WTC11 (cell line): ENCODE data around the gene BCL2L1.

Experiments
- CTCF ChIP-seq: fragments of 200-600 bp; IDR thresholded peaks from 2 replicates; pipeline ENCODE4 v1.8.0; 2022; ENCODE audit warnings: antibody characterized with exemption
- EMX1 ChIP-seq: fragments of 250-450 bp; sonication (Bioruptor Pico); IDR thresholded peaks from 2 replicates; pipeline ENCODE4 v1.8.0; 2021; ENCODE audit warnings: mild to moderate bottlenecking
- ETV6 ChIP-seq: sonication (generic); formaldehyde crosslinking; IDR thresholded peaks from 2 replicates; pipeline ENCODE4 v1.8.1; 2022; ENCODE audit warnings: mild to moderate bottlenecking, missing genetic modification reagents
- MAX ChIP-seq: sonication (generic); formaldehyde crosslinking; IDR thresholded peaks from 2 replicates; pipeline ENCODE4 v1.8.0; 2022; ENCODE audit warnings: mild to moderate bottlenecking, missing genetic modification reagents
- NR2C2 ChIP-seq: sonication (generic); formaldehyde crosslinking; IDR thresholded peaks from 2 replicates; pipeline ENCODE4 v1.8.0; 2022; ENCODE audit warnings: mild to moderate bottlenecking, missing genetic modification reagents
- USF1 ChIP-seq: sonication (generic); formaldehyde crosslinking; IDR thresholded peaks from 2 replicates; pipeline ENCODE4 v1.8.0; 2022; ENCODE audit warnings: mild to moderate bottlenecking, missing genetic modification reagents
- ZNF138 ChIP-seq: sonication (generic); formaldehyde crosslinking; conservative IDR thresholded peaks from 2 replicates; pipeline ENCODE4 v1.8.1; 2022; ENCODE audit warnings: mild to moderate bottlenecking, moderate library complexity, missing genetic modification reagents
- ZNF423 ChIP-seq: fragments of 250-450 bp; sonication (Bioruptor Pico); IDR thresholded peaks from 2 replicates; pipeline ENCODE4 v2.1.2; 2022; ENCODE audit warnings: mild to moderate bottlenecking, moderate library complexity
- ZNF512 ChIP-seq: sonication (generic); formaldehyde crosslinking; IDR thresholded peaks from 2 replicates; pipeline ENCODE4 v1.8.1; 2022; ENCODE audit warnings: missing genetic modification reagents, borderline replicate concordance
- TF ChIP-seq, protein P1 (sequence below): sonication (generic); formaldehyde crosslinking; conservative IDR thresholded peaks from 2 replicates; pipeline ENCODE4 v1.8.1; 2023; ENCODE audit warnings: mild to moderate bottlenecking, low read depth, missing genetic modification reagents, moderate library complexity
- TF ChIP-seq, protein P2 (sequence below): sonication (generic); formaldehyde crosslinking; IDR thresholded peaks from 2 replicates; pipeline ENCODE4 v1.8.1; 2023; ENCODE audit warnings: mild to moderate bottlenecking, missing genetic modification reagents
- TF ChIP-seq, protein P3 (sequence below): sonication (generic); formaldehyde crosslinking; conservative IDR thresholded peaks from 2 replicates; pipeline ENCODE4 v1.8.1; 2022; ENCODE audit warnings: mild to moderate bottlenecking, missing genetic modification reagents

- TF ChIP-seq EMX1 (no peak), ETV6 (CRISPR knock-in tag) (no peak), ZNF138 (CRISPR knock-in tag) (no peak), CTCF (no peak), USF1 (CRISPR knock-in tag) (no peak), NR2C2 (no peak), ZNF512 (CRISPR knock-in tag) (no peak), MAX (CRISPR knock-in tag) (no peak), ZNF423 (CRISPR knock-in tag) (no peak)
- TF ChIP-seq, protein P1, sequence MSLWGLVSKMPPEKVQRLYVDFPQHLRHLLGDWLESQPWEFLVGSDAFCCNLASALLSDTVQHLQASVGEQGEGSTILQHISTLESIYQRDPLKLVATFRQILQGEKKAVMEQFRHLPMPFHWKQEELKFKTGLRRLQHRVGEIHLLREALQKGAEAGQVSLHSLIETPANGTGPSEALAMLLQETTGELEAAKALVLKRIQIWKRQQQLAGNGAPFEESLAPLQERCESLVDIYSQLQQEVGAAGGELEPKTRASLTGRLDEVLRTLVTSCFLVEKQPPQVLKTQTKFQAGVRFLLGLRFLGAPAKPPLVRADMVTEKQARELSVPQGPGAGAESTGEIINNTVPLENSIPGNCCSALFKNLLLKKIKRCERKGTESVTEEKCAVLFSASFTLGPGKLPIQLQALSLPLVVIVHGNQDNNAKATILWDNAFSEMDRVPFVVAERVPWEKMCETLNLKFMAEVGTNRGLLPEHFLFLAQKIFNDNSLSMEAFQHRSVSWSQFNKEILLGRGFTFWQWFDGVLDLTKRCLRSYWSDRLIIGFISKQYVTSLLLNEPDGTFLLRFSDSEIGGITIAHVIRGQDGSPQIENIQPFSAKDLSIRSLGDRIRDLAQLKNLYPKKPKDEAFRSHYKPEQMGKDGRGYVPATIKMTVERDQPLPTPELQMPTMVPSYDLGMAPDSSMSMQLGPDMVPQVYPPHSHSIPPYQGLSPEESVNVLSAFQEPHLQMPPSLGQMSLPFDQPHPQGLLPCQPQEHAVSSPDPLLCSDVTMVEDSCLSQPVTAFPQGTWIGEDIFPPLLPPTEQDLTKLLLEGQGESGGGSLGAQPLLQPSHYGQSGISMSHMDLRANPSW (CRISPR knock-in tag), result no peak
- TF ChIP-seq, protein P2, sequence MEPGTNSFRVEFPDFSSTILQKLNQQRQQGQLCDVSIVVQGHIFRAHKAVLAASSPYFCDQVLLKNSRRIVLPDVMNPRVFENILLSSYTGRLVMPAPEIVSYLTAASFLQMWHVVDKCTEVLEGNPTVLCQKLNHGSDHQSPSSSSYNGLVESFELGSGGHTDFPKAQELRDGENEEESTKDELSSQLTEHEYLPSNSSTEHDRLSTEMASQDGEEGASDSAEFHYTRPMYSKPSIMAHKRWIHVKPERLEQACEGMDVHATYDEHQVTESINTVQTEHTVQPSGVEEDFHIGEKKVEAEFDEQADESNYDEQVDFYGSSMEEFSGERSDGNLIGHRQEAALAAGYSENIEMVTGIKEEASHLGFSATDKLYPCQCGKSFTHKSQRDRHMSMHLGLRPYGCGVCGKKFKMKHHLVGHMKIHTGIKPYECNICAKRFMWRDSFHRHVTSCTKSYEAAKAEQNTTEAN (CRISPR knock-in tag), result no peak
- TF ChIP-seq, protein P3, sequence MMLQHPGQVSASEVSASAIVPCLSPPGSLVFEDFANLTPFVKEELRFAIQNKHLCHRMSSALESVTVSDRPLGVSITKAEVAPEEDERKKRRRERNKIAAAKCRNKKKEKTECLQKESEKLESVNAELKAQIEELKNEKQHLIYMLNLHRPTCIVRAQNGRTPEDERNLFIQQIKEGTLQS (CRISPR knock-in tag), result no peak
These were observed 12.7 kb downstream of the BCL2L1 start for GRCh38 chr20:31709939-31710338.
